Chondrocyte (in vitro differentiated cells): ENCODE data around the gene ONECUT3. TPM values are rescaled to one million over a fixed set of nuclear protein-coding genes. Genes with fewer than 3 reads are reported as not detected.
"Not testable (repeated sequence)": the region's sequence is repeated elsewhere in the genome, so short reads cannot be mapped to it uniquely, and the experiment has no call there.

Experiments
- DNase-seq: peaks from one replicate; pipeline ENCODE4 v3.0.0; 2021; ENCODE audit warnings: mixed read lengths, low spot score
- H3K27ac Mint-ChIP-seq: one replicate; pipeline ENCODE4 v1.8.0; 2021; ENCODE audit warnings: mild to moderate bottlenecking, moderate library complexity, mixed read lengths; ENCODE audit not compliant: unreplicated experiment
- H3K27me3 Mint-ChIP-seq: 2 replicates; pipeline ENCODE4 v1.8.0; 2021; ENCODE audit warnings: low read depth, mixed read lengths
- H3K36me3 Mint-ChIP-seq: 2 replicates; pipeline ENCODE4 v1.8.0; 2021; ENCODE audit warnings: low read depth, mixed read lengths
- H3K4me1 Mint-ChIP-seq: 2 replicates; pipeline ENCODE4 v1.8.0; 2021; ENCODE audit warnings: low read depth, mild to moderate bottlenecking, mixed read lengths
- H3K4me3 Mint-ChIP-seq: one replicate; pipeline ENCODE4 v1.8.0; 2021; ENCODE audit warnings: mild to moderate bottlenecking, moderate library complexity, mixed read lengths; ENCODE audit not compliant: unreplicated experiment
- H3K9me3 Mint-ChIP-seq: 2 replicates; pipeline ENCODE4 v1.8.0; 2021; ENCODE audit warnings: low read depth, mixed read lengths
- CTCF ChIP-seq: fragments of 200-600 bp; sonication (generic); IDR thresholded peaks from 2 replicates; pipeline ENCODE4 v1.5.0; 2021; ENCODE audit warnings: antibody characterized with exemption, mild to moderate bottlenecking, moderate library complexity
- total RNA-seq: library from RNA; stranded (reverse); gene quantifications from 3 replicates; pipeline ENCODE4 v1.2.1, GENCODE V29; 2021

ONECUT3 gene
- total RNA-seq, 1 donor from 2014 or later = not detected

DNA sequence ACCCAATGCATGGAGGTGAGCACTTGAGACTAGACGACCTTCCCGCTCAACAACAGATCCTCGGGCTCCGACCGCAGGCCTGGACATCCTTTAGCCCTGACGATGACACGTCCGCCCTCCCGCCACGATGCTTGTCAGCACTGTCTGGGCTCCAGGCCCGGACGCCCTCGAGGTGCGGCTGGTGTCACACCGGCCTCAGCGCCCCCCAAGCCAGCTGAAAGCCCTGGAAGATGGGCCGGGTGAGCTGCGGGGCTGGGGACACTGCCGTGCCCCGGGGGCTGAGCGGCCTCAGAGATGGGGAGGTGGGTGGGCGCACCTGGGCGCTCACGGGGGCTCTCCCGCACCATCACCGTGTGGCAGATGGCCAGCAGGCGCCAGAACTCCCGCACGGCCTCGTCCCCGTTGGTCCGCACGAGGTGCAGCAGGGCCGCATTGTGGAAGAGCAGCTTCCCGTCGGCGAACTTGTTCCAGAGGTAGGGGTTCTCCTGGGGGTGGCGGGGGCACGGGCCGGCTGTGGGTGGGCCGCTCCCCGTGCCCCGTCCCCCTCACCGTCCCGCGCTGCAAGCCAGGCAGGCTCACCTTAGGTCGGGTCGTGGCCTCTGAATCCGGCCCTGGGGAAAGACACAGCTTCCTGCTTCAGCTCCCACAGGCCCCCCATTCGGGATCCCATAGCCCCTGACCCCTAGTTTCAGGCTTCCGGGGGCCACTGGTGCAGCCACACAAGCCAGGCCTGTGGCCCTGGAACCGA is 43.3 kb downstream of the ONECUT3 start:
- H3K4me3 Mint-ChIP-seq = no peak overlapping the region
- TF ChIP-seq CTCF = no peak
- H3K27ac Mint-ChIP-seq = no peak overlapping the region
- no peaks in the 10 kb centered on the region for H3K9me3 Mint-ChIP-seq
- no peaks in the 10 kb centered on the region for H3K27me3 Mint-ChIP-seq
- DNase-seq = peak; percentile 88
- peaks cover 4% of the 10 kb centered on the region for H3K36me3 Mint-ChIP-seq
- H3K4me1 Mint-ChIP-seq = no peaks in the 10 kb centered on the region

- DNase-seq, H3K4me3 Mint-ChIP-seq, H3K27me3 Mint-ChIP-seq, H3K9me3 Mint-ChIP-seq, H3K4me1 Mint-ChIP-seq, H3K27ac Mint-ChIP-seq, H3K36me3 Mint-ChIP-seq: not testable (repeated sequence)
Measured at GRCh38 chr19:1797313-1797712, 44.0 kb downstream of the ONECUT3 start.

DNA sequence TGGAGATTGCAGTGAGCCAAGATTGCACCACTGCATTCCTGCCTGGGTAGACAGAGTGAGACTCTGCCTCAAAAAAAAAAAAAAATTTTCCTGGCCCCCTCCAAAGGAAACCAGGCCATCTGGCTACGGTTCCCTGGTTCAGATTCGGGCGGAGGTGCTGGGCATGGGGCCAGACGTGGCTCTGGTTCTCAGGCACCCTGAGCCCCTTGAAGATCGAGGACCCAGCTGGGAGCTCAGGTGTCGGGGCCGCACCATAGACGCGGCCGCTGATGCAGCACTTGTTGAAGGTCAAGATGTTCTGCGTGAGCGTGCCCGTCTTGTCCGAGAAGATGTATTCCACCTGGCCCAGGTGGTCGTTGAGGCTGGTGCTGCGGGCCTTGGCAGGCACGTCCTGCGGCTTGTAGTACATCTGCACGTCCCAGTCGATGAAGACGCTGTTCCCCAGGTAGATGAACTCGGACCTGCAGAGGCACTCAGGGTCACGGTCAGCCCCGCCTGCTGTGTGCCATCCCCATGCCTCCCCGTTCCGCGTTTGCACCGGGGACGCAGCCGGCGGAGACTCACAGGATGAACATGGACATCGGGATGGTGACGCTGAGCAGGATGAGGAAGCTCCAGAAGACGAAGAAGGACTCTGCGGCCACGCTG is 46.5 kb downstream of the ONECUT3 start:
- no peak for TF ChIP-seq CTCF
- Mint-ChIP-seq H3K9me3 (no peaks in the 10 kb centered on the region), H3K4me3 (no peak overlapping the region), H3K27me3 (no peaks in the 10 kb centered on the region), H3K4me1 (no peaks in the 10 kb centered on the region), H3K36me3 (peaks cover 7% of the 10 kb centered on the region), H3K27ac (no peak overlapping the region)
- DNase-seq = peak; percentile 84

DNA sequence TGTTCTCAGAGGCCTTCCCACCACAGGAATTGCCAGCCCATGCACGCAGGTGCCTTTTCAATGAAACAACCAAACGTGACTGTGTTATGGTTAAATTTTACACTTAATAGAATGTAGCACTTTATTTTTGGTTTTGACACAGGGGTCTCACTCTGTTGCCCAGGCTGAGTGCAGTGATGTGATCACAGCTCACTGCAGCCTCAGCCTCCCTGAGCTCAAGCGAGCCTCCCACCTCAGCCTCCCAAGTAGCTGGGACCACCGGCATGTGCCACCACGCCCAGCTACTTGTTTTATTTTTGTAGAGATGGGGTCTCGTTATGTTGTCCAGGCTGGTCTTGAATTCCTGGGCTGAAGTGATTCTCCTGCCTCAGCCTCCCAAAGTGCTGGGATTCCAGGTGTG is 51.6 kb downstream of the ONECUT3 start:
- DNase-seq = no peak
- Mint-ChIP-seq H3K4me3 (no peak overlapping the region), H3K27ac (no peak overlapping the region), H3K9me3 (no peaks in the 10 kb centered on the region), H3K27me3 (no peaks in the 10 kb centered on the region), H3K4me1 (no peaks in the 10 kb centered on the region), H3K36me3 (peaks cover 6% of the 10 kb centered on the region)
- TF ChIP-seq CTCF = no peak

- H3K9me3 Mint-ChIP-seq = no peaks in the 10 kb centered on the region
- no peak for TF ChIP-seq CTCF
- no peak overlapping the region for H3K27ac Mint-ChIP-seq
- DNase-seq = peak; percentile 84
- H3K4me1 Mint-ChIP-seq = no peaks in the 10 kb centered on the region
- H3K36me3 Mint-ChIP-seq = peaks cover 2% of the 10 kb centered on the region
- H3K4me3 Mint-ChIP-seq = no peak overlapping the region
- no peaks in the 10 kb centered on the region for H3K27me3 Mint-ChIP-seq
Measured at GRCh38 chr19:1805401-1806183, 52.3 kb downstream of the ONECUT3 start.
